ENCODE data around the gene BORCS5.

GRCh38 chr12:12367482-12367998, 10.7 kb downstream of the BORCS5 start:
- TF ChIP-seq CTCF (conservative IDR thresholded peaks at IDR 0.05; ENCODE audit: low read length): no peak
- no peak for TF ChIP-seq EZH2phosphoT487 (IDR thresholded peaks at IDR 0.05; ENCODE audit: borderline replicate concordance)

Measured in Loucy (cell line).